H9 (cell line): ENCODE results near the gene SEC61A1. TPM values are rescaled to one million over a fixed set of nuclear protein-coding genes. Genes with fewer than 3 reads are reported as not detected.

Experiments used
- DNase-seq: peaks from one replicate; pipeline ENCODE4 v3.0.0-alpha.2; 2017
- H2AFZ ChIP-seq: one replicate; pipeline ENCODE4 v1.6.1; 2013; ENCODE audit warnings: mild to moderate bottlenecking, low read length, control low read depth, moderate library complexity
- H2AK5ac ChIP-seq: 2 replicates; pipeline ENCODE4 v1.6.1; 2013; ENCODE audit warnings: low read length, control low read depth, mixed read lengths; ENCODE audit not compliant: insufficient read length
- H2BK120ac ChIP-seq: one replicate; pipeline ENCODE4 v1.6.1; 2013; ENCODE audit warnings: low read depth, mild to moderate bottlenecking, low read length, control low read depth, inconsistent platforms; ENCODE audit not compliant: poor library complexity, severe bottlenecking
- H2BK12ac ChIP-seq: 2 replicates; pipeline ENCODE4 v1.6.1; 2013; ENCODE audit warnings: low read length, control low read depth, mixed read lengths, low read depth; ENCODE audit not compliant: insufficient read length
- H2BK15ac ChIP-seq: 2 replicates; pipeline ENCODE4 v1.6.1; 2013; ENCODE audit warnings: low read depth, low read length, control low read depth
- H2BK20ac ChIP-seq: one replicate; pipeline ENCODE4 v1.6.1; 2013; ENCODE audit warnings: low read depth, mild to moderate bottlenecking, low read length, control low read depth, inconsistent platforms; ENCODE audit not compliant: poor library complexity, severe bottlenecking
- H2BK5ac ChIP-seq: 2 replicates; pipeline ENCODE4 v1.6.1; 2013; ENCODE audit warnings: low read length, control low read depth, mixed read lengths; ENCODE audit not compliant: insufficient read length
- H3K14ac ChIP-seq: 2 replicates; pipeline ENCODE4 v1.6.1; 2013; ENCODE audit warnings: low read length, control low read depth; ENCODE audit not compliant: insufficient read depth
- H3K18ac ChIP-seq: 2 replicates; pipeline ENCODE4 v1.6.1; 2013; ENCODE audit warnings: low read depth, mild to moderate bottlenecking, mixed read lengths, low read length, control low read depth; ENCODE audit not compliant: insufficient read length
- H3K23ac ChIP-seq: 2 replicates; pipeline ENCODE4 v1.6.1; 2013; ENCODE audit warnings: low read length, control low read depth, mixed read lengths, low read depth; ENCODE audit not compliant: insufficient read length
- H3K23me2 ChIP-seq: 2 replicates; pipeline ENCODE4 v1.6.1; 2013; ENCODE audit warnings: low read depth, mild to moderate bottlenecking, mixed read lengths, low read length, control low read depth; ENCODE audit not compliant: insufficient read length, poor library complexity, severe bottlenecking
- H3K27ac ChIP-seq: 2 replicates; pipeline ENCODE4 v1.5.1; 2013; ENCODE audit warnings: low read length, control low read depth, mixed read lengths, low read depth; ENCODE audit not compliant: insufficient read length
- H3K27me3 ChIP-seq: 2 replicates; pipeline ENCODE4 v1.6.1; 2013; ENCODE audit warnings: low read length, control low read depth, inconsistent platforms; ENCODE audit not compliant: insufficient read depth
- H3K4ac ChIP-seq: 2 replicates; pipeline ENCODE4 v1.6.1; 2013; ENCODE audit warnings: low read depth, mild to moderate bottlenecking, control low read depth, inconsistent platforms, low read length, moderate library complexity
- H3K4me1 ChIP-seq: 2 replicates; pipeline ENCODE4 v1.6.1; 2013; ENCODE audit warnings: low read length, control low read depth, inconsistent platforms; ENCODE audit not compliant: insufficient read depth
- H3K4me2 ChIP-seq: 2 replicates; pipeline ENCODE4 v1.6.1; 2013; ENCODE audit warnings: low read length, control low read depth, mixed read lengths; ENCODE audit not compliant: insufficient read length, insufficient read depth
- H3K56ac ChIP-seq: 2 replicates; pipeline ENCODE4 v1.6.1; 2013; ENCODE audit warnings: low read depth, mild to moderate bottlenecking, mixed read lengths, low read length, control low read depth; ENCODE audit not compliant: insufficient read length
- H3K79me1 ChIP-seq: 2 replicates; pipeline ENCODE4 v1.6.1; 2013; ENCODE audit warnings: low read depth, mild to moderate bottlenecking, moderate library complexity, low read length, control low read depth, inconsistent platforms; ENCODE audit not compliant: insufficient read depth, poor library complexity, severe bottlenecking
- H3K79me2 ChIP-seq: 2 replicates; pipeline ENCODE4 v1.6.1; 2013; ENCODE audit warnings: low read length, control low read depth, inconsistent platforms; ENCODE audit not compliant: insufficient read depth
- H3K9ac ChIP-seq: 2 replicates; pipeline ENCODE4 v1.6.1; 2013; ENCODE audit warnings: low read length, control low read depth, mixed read lengths; ENCODE audit not compliant: insufficient read length; ENCODE audit errors: extremely low read depth
- H3K9me3 ChIP-seq: one replicate; pipeline ENCODE4 v1.6.1; 2013; ENCODE audit warnings: low read depth, low read length, inconsistent platforms; ENCODE audit not compliant: control insufficient read depth
- H3T11ph ChIP-seq: one replicate; pipeline ENCODE4 v1.6.1; 2013; ENCODE audit warnings: mild to moderate bottlenecking, low read length, control low read depth, inconsistent platforms
- H4K20me1 ChIP-seq: one replicate; pipeline ENCODE4 v1.6.1; 2013; ENCODE audit not compliant: control insufficient read depth, insufficient read length, insufficient read depth
- H4K5ac ChIP-seq: 2 replicates; pipeline ENCODE4 v1.6.1; 2013; ENCODE audit warnings: low read depth, mild to moderate bottlenecking, mixed read lengths, low read length, control low read depth; ENCODE audit not compliant: insufficient read length
- H4K8ac ChIP-seq: replicated peaks from 2 replicates; pipeline ENCODE4 v1.6.1; 2013; ENCODE audit warnings: low read length, control low read depth, mixed read lengths, low read depth; ENCODE audit not compliant: insufficient read length
- H4K91ac ChIP-seq: 2 replicates; pipeline ENCODE4 v1.6.1; 2013; ENCODE audit warnings: low read depth, mild to moderate bottlenecking, moderate library complexity, mixed read lengths, low read length, control low read depth; ENCODE audit not compliant: insufficient read length
- H3K27ac Mint-ChIP-seq, 3 experiments: 2 replicates in 2 of 3; 3 replicates in 1 of 3; pipeline ENCODE4 v1.8.0; 2020 to 2021; ENCODE audit warnings: mixed read lengths in 3 of 3, mild to moderate bottlenecking in 1 of 3, moderate library complexity in 1 of 3
- H3K27me3 Mint-ChIP-seq: 2 replicates; pipeline ENCODE4 v1.8.0; 2021; ENCODE audit warnings: low read depth, mild to moderate bottlenecking, moderate library complexity, mixed read lengths
- H3K36me3 Mint-ChIP-seq, 3 experiments: 2 replicates in 2 of 3; 3 replicates in 1 of 3; pipeline ENCODE4 v1.8.0; 2020 to 2021; ENCODE audit warnings: low read depth in 3 of 3, mixed read lengths in 3 of 3; ENCODE audit not compliant: insufficient read depth in 1 of 3
- H3K4me1 Mint-ChIP-seq, 2 experiments: 2 replicates each; pipeline ENCODE4 v1.8.0; 2020; ENCODE audit warnings: mixed read lengths in 2 of 2
- H3K4me3 Mint-ChIP-seq, 2 experiments: 2 replicates in 1 of 2; 3 replicates in 1 of 2; pipeline ENCODE4 v1.8.0; 2020 to 2021; ENCODE audit warnings: mild to moderate bottlenecking in 2 of 2, mixed read lengths in 2 of 2, moderate library complexity in 1 of 2
- H3K9me3 Mint-ChIP-seq, 2 experiments: 2 replicates in 1 of 2; 3 replicates in 1 of 2; pipeline ENCODE4 v1.8.0; 2020; ENCODE audit warnings: mild to moderate bottlenecking in 2 of 2, mixed read lengths in 2 of 2, moderate library complexity in 1 of 2
- WGBS: extraction: QIAGEN DNeasy Blood & Tissue Kit; methylation state at CpG from one replicate; pipeline ENCODE4 v1.1.7; 2013; ENCODE audit warnings: missing lambda C conversion rate, low lambda C conversion rate, mixed read lengths; ENCODE audit not compliant: insufficient read length; ENCODE audit errors: extremely low coverage; 5-methylcytosine and 5-hydroxymethylcytosine counted together
- total RNA-seq: library from RNA; stranded (reverse); gene quantifications from 2 replicates; pipeline ENCODE4 v1.2.1, GENCODE V29; 2021
- TF ChIP-seq, protein P1 (sequence below): fragments of 200-600 bp; sonication (generic); conservative IDR thresholded peaks from 3 replicates; pipeline ENCODE4 v1.8.0; 2021; ENCODE audit warnings: antibody characterized with exemption, mild to moderate bottlenecking

The SEC61A1 gene
- total RNA-seq, 1 experiment from 2014 or later: 146 TPM

DNA sequence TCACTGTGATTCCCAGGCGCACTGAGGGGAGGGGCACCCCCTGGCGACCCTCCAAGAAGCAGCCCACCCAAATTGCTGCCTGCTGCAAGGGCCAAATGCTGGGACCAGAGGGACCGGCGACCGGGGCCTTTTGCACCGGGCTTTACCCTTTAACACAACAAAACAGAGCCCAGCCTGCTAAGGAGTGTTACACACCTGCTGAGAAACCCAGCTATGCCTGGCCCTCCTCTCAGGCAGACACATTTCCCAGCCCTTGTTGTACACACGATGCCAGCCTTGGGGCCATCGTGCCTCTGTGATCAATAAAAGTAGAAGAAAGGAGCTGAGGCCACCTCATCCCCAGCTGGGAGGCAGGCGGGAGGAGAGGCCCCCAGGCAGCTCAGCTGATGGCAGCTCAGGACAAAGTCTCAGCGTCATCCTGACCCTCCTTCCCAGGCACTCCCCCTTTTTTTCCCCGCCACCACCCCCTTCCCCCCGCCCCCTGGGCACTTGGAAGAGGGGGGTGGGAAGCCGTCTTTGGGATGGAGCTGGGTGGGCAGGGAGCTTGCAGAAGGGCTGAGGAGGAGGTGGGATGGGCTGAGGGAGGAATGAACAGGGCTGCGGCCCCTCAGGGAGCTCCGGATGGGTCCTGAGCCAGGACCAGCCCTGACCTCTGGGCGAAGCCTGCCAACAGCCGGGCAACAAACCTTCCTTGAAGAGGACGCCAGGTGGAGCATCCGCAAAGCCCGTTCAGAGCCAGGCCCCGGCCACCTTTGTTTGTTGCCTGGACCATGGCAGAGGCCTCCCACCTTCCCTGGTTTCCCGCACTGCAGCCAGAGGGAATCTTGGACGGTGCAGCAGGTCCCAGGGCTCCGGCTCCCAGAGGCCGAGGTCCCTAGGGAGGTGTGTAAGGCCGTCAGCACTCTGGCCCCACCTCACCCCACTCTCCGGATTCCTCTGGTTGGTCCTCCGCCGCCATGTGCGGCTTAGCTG, 45.9 kb upstream of the SEC61A1 start:
- WGBS: no CpG with 5 or more reads among the region's 30 CpGs
- H3K56ac ChIP-seq: no peak overlapping the region
- no peak overlapping the region for H2BK12ac ChIP-seq
- no peak overlapping the region for H3K23ac ChIP-seq
- peak overlapping the region; percentile 23 to 86 (median 72); a peak in 2 of 7 replicates for H3K27ac Mint-ChIP-seq
- H3K4me3 Mint-ChIP-seq: peak overlapping the region in 1 of 2 experiments; percentile 68; a peak in 2 of 5 replicates
- H2BK5ac ChIP-seq: no peak overlapping the region
- H4K8ac ChIP-seq: no peak overlapping the region
- H2BK120ac ChIP-seq: no peak overlapping the region
- H3T11ph ChIP-seq: no peak overlapping the region
- peaks cover 2% of the 10 kb centered on the region; the same call in 1 of the 2 replicates for H3K27me3 Mint-ChIP-seq
- no peaks in the 10 kb centered on the region for H3K36me3 Mint-ChIP-seq
- H3K4me2 ChIP-seq: peak overlapping the region; percentile 41
- no peaks in the 10 kb centered on the region for H4K20me1 ChIP-seq
- peak overlapping the region; percentile 69 for H3K18ac ChIP-seq
- no peak overlapping the region for H3K4ac ChIP-seq
- no peak overlapping the region for H4K5ac ChIP-seq
- H3K4me1 ChIP-seq: no peaks in the 10 kb centered on the region; the same call in 1 of the 2 replicates
- no peaks in the 10 kb centered on the region for H3K27me3 ChIP-seq
- no peak overlapping the region for H3K9ac ChIP-seq
- no peak overlapping the region for H2AFZ ChIP-seq
- no peaks in the 10 kb centered on the region; a peak in 1 of 5 replicates for H3K9me3 Mint-ChIP-seq
- no peaks in the 10 kb centered on the region for H3K79me2 ChIP-seq
- H2BK20ac ChIP-seq: no peak overlapping the region
- peaks cover 22 to 30% of the 10 kb centered on the region in 2 experiments for H3K4me1 Mint-ChIP-seq
- H3K9me3 ChIP-seq: no peaks in the 10 kb centered on the region
- H3K79me1 ChIP-seq: no peaks in the 10 kb centered on the region
- peak overlapping the region; percentile 39; the same call in 1 of the 2 replicates for H3K14ac ChIP-seq
- peaks cover 5% of the 10 kb centered on the region for H3K23me2 ChIP-seq
- peak; percentile 76 for DNase-seq
- TF ChIP-seq, protein P1, sequence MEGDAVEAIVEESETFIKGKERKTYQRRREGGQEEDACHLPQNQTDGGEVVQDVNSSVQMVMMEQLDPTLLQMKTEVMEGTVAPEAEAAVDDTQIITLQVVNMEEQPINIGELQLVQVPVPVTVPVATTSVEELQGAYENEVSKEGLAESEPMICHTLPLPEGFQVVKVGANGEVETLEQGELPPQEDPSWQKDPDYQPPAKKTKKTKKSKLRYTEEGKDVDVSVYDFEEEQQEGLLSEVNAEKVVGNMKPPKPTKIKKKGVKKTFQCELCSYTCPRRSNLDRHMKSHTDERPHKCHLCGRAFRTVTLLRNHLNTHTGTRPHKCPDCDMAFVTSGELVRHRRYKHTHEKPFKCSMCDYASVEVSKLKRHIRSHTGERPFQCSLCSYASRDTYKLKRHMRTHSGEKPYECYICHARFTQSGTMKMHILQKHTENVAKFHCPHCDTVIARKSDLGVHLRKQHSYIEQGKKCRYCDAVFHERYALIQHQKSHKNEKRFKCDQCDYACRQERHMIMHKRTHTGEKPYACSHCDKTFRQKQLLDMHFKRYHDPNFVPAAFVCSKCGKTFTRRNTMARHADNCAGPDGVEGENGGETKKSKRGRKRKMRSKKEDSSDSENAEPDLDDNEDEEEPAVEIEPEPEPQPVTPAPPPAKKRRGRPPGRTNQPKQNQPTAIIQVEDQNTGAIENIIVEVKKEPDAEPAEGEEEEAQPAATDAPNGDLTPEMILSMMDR: 0 out of 3 replicates have a peak, but pooled peaks have one; percentile 19
- H2AK5ac ChIP-seq: no peak overlapping the region
- no peak overlapping the region for H3K27ac ChIP-seq
- no peak overlapping the region for H4K91ac ChIP-seq
- H2BK15ac ChIP-seq: no peak overlapping the region
